ENCODE results near the gene C1RL. TPM values are rescaled to one million over a fixed set of nuclear protein-coding genes. Genes with fewer than 3 reads are reported as not detected.

Gene C1RL
- total RNA-seq, 2 donors from 2014 or later, result 126 to 134 TPM

DNA sequence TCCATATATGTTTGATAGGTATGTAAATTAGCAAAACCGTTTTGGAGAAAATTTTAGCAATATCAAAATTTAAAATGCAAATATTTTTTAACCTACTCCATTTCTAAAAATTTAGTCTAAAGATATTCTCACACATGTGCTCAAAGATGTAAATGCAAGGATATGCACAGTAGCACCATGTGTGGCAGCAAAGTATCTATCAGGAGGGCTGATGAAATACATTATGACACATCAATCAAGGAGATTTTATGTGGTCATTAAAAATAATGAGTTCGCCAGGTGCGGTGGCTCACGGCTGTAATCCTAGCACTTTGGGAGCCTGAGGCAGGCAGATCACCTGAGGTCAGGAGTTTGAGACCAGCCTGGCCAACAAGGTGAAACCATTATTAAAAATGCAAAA lies 8.8 kb downstream of the C1RL start:
- DNase-seq (ENCODE audit: low spot score), result no peak
- TF ChIP-seq, protein P1, sequence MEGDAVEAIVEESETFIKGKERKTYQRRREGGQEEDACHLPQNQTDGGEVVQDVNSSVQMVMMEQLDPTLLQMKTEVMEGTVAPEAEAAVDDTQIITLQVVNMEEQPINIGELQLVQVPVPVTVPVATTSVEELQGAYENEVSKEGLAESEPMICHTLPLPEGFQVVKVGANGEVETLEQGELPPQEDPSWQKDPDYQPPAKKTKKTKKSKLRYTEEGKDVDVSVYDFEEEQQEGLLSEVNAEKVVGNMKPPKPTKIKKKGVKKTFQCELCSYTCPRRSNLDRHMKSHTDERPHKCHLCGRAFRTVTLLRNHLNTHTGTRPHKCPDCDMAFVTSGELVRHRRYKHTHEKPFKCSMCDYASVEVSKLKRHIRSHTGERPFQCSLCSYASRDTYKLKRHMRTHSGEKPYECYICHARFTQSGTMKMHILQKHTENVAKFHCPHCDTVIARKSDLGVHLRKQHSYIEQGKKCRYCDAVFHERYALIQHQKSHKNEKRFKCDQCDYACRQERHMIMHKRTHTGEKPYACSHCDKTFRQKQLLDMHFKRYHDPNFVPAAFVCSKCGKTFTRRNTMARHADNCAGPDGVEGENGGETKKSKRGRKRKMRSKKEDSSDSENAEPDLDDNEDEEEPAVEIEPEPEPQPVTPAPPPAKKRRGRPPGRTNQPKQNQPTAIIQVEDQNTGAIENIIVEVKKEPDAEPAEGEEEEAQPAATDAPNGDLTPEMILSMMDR (IDR thresholded peaks at IDR 0.05), result no peak
- H3K4me3 ChIP-seq, result no peak overlapping the region
- no peak overlapping the region for H3K27ac ChIP-seq
- peaks cover 23% of the 10 kb centered on the region for H3K36me3 ChIP-seq
- no peak for ATAC-seq (ENCODE audit: insufficient number of reproducible peaks, low FRiP score, low read depth)
- no peaks in the 10 kb centered on the region for H3K9me3 ChIP-seq
- no peaks in the 10 kb centered on the region for H3K27me3 ChIP-seq (replicated peaks; ENCODE audit: insufficient read depth)
- H3K4me1 ChIP-seq (ENCODE audit: control insufficient read depth in 1 of 2, low read depth in 2 of 2), result peaks cover 0 to 2% of the 10 kb centered on the region in 2 donors

DNA sequence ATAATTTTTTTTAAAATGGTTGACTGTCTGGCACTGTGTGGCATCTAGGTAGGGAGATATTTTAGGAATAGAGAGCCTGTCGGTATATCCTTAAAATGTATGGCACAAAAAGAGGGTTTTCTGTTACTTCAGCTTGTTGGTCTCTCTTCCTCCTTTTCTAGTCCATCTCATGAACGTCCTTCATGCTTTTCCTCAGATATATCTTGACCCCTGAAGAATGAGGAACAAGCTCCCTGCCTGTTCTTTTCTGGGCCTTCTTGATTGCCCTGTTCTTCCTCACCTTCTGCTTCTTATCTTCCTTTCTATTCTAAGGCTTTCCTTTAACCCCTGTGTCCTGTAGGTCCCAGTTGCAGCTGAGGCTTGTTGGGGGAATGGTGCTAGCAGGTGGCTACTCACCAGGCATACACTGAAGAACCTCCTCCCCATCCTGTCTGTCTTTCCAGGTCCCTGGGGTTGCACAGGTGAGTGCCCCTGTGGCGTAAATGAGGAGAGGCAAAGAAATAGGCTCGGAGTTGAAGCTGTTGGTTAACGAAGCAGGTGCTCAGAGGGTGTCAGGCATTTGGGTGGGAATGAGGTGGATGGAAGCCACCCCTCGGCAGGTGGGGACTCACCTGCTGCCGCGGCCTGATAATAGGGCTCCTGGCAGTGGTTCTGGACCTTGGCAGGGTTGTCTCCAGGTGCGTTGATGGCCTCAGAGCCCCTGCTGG lies 9.6 kb downstream of the C1RL start:
- DNase-seq (ENCODE audit: low spot score) (no peak), ATAC-seq (ENCODE audit: insufficient number of reproducible peaks, low FRiP score, low read depth) (no peak)
- Histone ChIP-seq H3K4me1 (ENCODE audit: control insufficient read depth in 1 of 2, low read depth in 2 of 2) (no peaks in the 10 kb centered on the region), H3K36me3 (peaks cover 23% of the 10 kb centered on the region), H3K9me3 (no peaks in the 10 kb centered on the region), H3K27me3 (replicated peaks; ENCODE audit: insufficient read depth) (no peaks in the 10 kb centered on the region), H3K27ac (no peak overlapping the region), H3K4me3 (no peak overlapping the region)
- TF ChIP-seq, protein P1 (IDR thresholded peaks at IDR 0.05), result no peak

DNA sequence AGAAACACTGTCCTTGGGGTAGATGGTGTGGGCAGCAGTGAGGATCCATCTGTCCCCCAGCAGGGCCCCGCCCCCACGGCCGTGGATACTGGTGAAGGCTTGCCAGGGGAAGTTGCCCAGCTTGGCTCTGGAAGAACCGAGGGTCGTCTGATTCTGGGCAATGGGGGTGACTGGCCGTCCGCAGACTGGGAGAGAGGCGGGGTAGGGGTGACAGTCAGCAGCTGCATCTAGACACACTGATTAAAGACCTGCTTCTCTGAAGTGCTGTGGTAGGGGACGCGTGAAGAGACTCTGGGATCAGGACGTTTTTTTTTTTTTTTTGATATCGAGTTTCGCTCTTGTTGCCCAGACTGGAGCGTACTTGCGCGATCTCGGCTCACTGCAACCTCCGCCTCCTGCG lies 12.0 kb downstream of the C1RL start:
- no peaks in the 10 kb centered on the region for H3K9me3 ChIP-seq
- peaks cover 15% of the 10 kb centered on the region for H3K36me3 ChIP-seq
- H3K27me3 ChIP-seq (replicated peaks; ENCODE audit: insufficient read depth), result no peaks in the 10 kb centered on the region
- H3K4me1 ChIP-seq (ENCODE audit: control insufficient read depth in 1 of 2, low read depth in 2 of 2), result peaks cover 7 to 14% of the 10 kb centered on the region in 2 donors
- DNase-seq (ENCODE audit: low spot score), result no peak
- no peak for ATAC-seq (ENCODE audit: insufficient number of reproducible peaks, low FRiP score, low read depth)
- TF ChIP-seq, protein P1 (IDR thresholded peaks at IDR 0.05), result no peak
- no peak overlapping the region for H3K27ac ChIP-seq
- no peak overlapping the region for H3K4me3 ChIP-seq

DNA sequence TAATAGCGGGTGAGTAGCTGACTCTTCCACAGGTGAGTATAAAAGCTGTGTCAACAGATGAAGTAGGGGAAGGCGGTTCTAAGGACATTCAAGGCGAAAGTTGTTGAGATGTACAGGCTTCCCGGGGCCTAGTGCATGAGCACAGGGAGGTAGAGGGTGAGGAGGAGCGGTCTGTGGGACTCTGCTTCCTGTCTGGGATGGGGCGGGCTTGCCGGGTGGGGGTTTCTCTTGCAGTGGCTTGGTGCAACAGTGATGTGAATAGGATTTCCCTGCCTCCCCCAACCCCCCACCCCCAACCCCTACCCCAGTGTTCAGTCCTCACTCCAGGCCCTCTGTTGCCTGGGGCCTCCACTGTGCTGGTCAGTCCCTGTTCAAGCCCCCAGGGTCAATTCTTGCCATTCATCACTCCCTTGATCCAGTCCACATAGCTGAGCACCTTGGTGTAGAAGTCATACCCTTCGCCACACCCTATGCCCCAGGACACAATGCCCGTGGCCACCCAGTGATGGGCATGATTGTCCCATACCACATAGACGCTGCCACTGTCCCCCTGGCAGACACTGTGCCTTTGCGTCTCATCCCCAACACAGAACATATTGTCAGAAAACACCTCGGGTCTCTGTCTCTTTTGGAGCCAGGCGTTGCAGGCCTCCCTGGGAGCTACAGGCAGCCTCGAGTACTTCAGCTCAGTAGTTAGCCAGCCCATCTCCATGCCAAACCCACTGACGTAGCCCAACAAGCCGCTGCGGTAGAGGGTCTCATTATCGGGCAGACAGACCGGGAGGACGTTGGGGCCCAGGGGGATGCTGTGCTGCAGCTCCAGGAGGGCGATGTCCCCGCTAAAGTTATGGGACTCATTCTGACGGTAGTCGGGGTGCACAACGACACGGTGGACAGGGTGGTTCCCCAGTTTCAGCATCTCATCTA lies 12.7 kb downstream of the C1RL start:
- H3K36me3 ChIP-seq, result peaks cover 15% of the 10 kb centered on the region
- DNase-seq (ENCODE audit: low spot score) (no peak), ATAC-seq (ENCODE audit: insufficient number of reproducible peaks, low FRiP score, low read depth) (no peak)
- H3K27me3 ChIP-seq (replicated peaks; ENCODE audit: insufficient read depth), result no peaks in the 10 kb centered on the region
- peaks cover 7 to 16% of the 10 kb centered on the region in 2 donors for H3K4me1 ChIP-seq (ENCODE audit: control insufficient read depth in 1 of 2, low read depth in 2 of 2)
- no peak overlapping the region for H3K4me3 ChIP-seq
- TF ChIP-seq, protein P1 (IDR thresholded peaks at IDR 0.05), result no peak
- no peaks in the 10 kb centered on the region for H3K9me3 ChIP-seq
- no peak overlapping the region for H3K27ac ChIP-seq

DNA sequence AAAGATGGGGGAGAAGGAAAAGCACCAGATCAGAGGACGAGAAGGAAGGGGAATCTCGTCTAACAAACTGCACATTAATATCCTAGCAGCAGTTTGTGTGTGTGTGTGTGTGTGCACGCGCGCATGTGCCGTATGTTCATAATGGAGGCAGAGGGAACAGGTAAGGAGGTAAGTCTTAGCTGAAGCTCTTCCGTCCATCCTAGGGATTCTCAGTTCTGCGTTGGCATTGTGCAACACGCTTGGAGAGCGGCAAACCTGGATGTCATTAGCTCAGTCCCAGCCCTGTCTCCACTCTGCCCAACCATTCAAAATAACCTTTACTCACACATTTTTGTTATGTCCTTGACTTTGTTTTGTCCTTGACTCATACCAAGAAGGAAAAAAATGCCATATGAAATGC lies 15.1 kb downstream of the C1RL start:
- peaks cover 14% of the 10 kb centered on the region for H3K36me3 ChIP-seq
- H3K4me1 ChIP-seq (ENCODE audit: control insufficient read depth in 1 of 2, low read depth in 2 of 2), result peaks cover 17 to 36% of the 10 kb centered on the region in 2 donors
- DNase-seq (ENCODE audit: low spot score) (no peak), ATAC-seq (ENCODE audit: insufficient number of reproducible peaks, low FRiP score, low read depth) (no peak)
- no peaks in the 10 kb centered on the region for H3K27me3 ChIP-seq (replicated peaks; ENCODE audit: insufficient read depth)
- TF ChIP-seq, protein P1 (IDR thresholded peaks at IDR 0.05), result no peak
- no peak overlapping the region for H3K27ac ChIP-seq
- H3K9me3 ChIP-seq, result no peaks in the 10 kb centered on the region
- no peak overlapping the region for H3K4me3 ChIP-seq
